Astrocyte (in vitro differentiated cells and primary cell): ENCODE results near the gene PITX1. TPM values are rescaled to one million over a fixed set of nuclear protein-coding genes. Genes with fewer than 3 reads are reported as not detected.

Experiments
- DNase-seq: peaks from one replicate; pipeline ENCODE4 v3.0.0-alpha.2; 2010; ENCODE audit warnings: low read depth
- FAIRE-seq: peaks from 2 replicates; lab custom pipeline; 2011; peaks lifted over from hg19 to GRCh38; lab: Jason Lieb, UNC
- H2AFZ ChIP-seq: 2 replicates; pipeline ENCODE4 v1.6.0; 2012; ENCODE audit warnings: low read depth, low read length, inconsistent platforms
- H3K27ac ChIP-seq: 2 replicates; pipeline ENCODE4 v1.5.1; 2011; ENCODE audit warnings: low read depth, low read length, inconsistent platforms
- H3K27me3 ChIP-seq: 2 replicates; pipeline ENCODE4 v1.6.0; 2011; ENCODE audit warnings: low read length, inconsistent platforms; ENCODE audit not compliant: insufficient read depth
- H3K36me3 ChIP-seq: 2 replicates; pipeline ENCODE4 v1.5.1; 2011; ENCODE audit warnings: low read length, inconsistent platforms; ENCODE audit not compliant: insufficient read depth
- H3K4me1 ChIP-seq: 2 replicates; pipeline ENCODE4 v1.5.1; 2011; ENCODE audit warnings: low read length, inconsistent platforms; ENCODE audit not compliant: insufficient read depth
- H3K4me2 ChIP-seq: 2 replicates; pipeline ENCODE4 v1.6.0; 2012; ENCODE audit warnings: low read length, inconsistent platforms
- H3K4me3 ChIP-seq: 2 replicates; pipeline ENCODE4 v1.5.1; 2011; ENCODE audit warnings: low read depth, mild to moderate bottlenecking, low read length, inconsistent platforms; ENCODE audit not compliant: insufficient read depth
- H3K79me2 ChIP-seq: 2 replicates; pipeline ENCODE4 v1.6.0; 2012; ENCODE audit warnings: mild to moderate bottlenecking, low read length, inconsistent platforms; ENCODE audit not compliant: insufficient read depth
- H3K9ac ChIP-seq: 2 replicates; pipeline ENCODE4 v1.6.0; 2012; ENCODE audit warnings: mild to moderate bottlenecking, low read length, inconsistent platforms
- H3K9me3 ChIP-seq: 2 replicates; pipeline ENCODE4 v1.5.1; 2012; ENCODE audit warnings: low read depth, mild to moderate bottlenecking, low read length, inconsistent platforms; ENCODE audit not compliant: insufficient read depth
- H4K20me1 ChIP-seq: 2 replicates; pipeline ENCODE4 v1.6.0; 2012; ENCODE audit warnings: low read length, inconsistent platforms; ENCODE audit not compliant: insufficient read depth
- H3K27ac Mint-ChIP-seq: one replicate; pipeline ENCODE4 v1.8.0; 2021; ENCODE audit warnings: mild to moderate bottlenecking, mixed read lengths; ENCODE audit not compliant: unreplicated experiment
- H3K27me3 Mint-ChIP-seq: one replicate; pipeline ENCODE4 v1.8.0; 2021; ENCODE audit warnings: low read depth, mixed read lengths; ENCODE audit not compliant: unreplicated experiment
- H3K36me3 Mint-ChIP-seq: one replicate; pipeline ENCODE4 v1.8.0; 2021; ENCODE audit warnings: low read depth, mixed read lengths; ENCODE audit not compliant: unreplicated experiment
- H3K4me1 Mint-ChIP-seq: one replicate; pipeline ENCODE4 v1.8.0; 2021; ENCODE audit warnings: low read depth, mixed read lengths; ENCODE audit not compliant: unreplicated experiment
- H3K4me3 Mint-ChIP-seq: one replicate; pipeline ENCODE4 v1.8.0; 2021; ENCODE audit warnings: mild to moderate bottlenecking, moderate library complexity, mixed read lengths; ENCODE audit not compliant: unreplicated experiment
- H3K9me3 Mint-ChIP-seq: one replicate; pipeline ENCODE4 v1.8.0; 2021; ENCODE audit warnings: mild to moderate bottlenecking, mixed read lengths; ENCODE audit not compliant: unreplicated experiment
- CTCF ChIP-seq: IDR thresholded peaks from 2 replicates; pipeline ENCODE4 v1.5.1; 2011; ENCODE audit warnings: low read depth, mild to moderate bottlenecking, inconsistent platforms, low read length, moderate library complexity; ENCODE audit not compliant: insufficient read depth
- EZH2 ChIP-seq: IDR thresholded peaks from 2 replicates; pipeline ENCODE4 v1.6.1; 2012; ENCODE audit warnings: mild to moderate bottlenecking, low read length, inconsistent platforms; ENCODE audit not compliant: insufficient read depth
- total RNA-seq: library from RNA; stranded (reverse); gene quantifications from 2 replicates; pipeline ENCODE4 v1.2.1, GENCODE V29; 2021

Gene PITX1
- total RNA-seq, 1 donor from 2014 or later = 0.52 TPM

- no peaks in the 10 kb centered on the region for H3K9me3 ChIP-seq
- no peaks in the 10 kb centered on the region for H4K20me1 ChIP-seq
- H2AFZ ChIP-seq = no peak overlapping the region
- Mint-ChIP-seq H3K27me3 (peaks cover 72% of the 10 kb centered on the region), H3K36me3 (peaks cover 3% of the 10 kb centered on the region), H3K9me3 (peaks cover 6% of the 10 kb centered on the region), H3K4me1 (no peaks in the 10 kb centered on the region), H3K27ac (no peak overlapping the region), H3K4me3 (no peak overlapping the region)
- H3K4me3 ChIP-seq = no peak overlapping the region
- no peak for TF ChIP-seq EZH2
- TF ChIP-seq CTCF = no peak
- DNase-seq (no peak), FAIRE-seq (no peak)
- H3K27ac ChIP-seq = no peak overlapping the region
- no peak overlapping the region for H3K4me2 ChIP-seq
- no peak overlapping the region for H3K9ac ChIP-seq
- no peaks in the 10 kb centered on the region for H3K4me1 ChIP-seq
- no peaks in the 10 kb centered on the region for H3K79me2 ChIP-seq
- H3K27me3 ChIP-seq = peaks cover 5% of the 10 kb centered on the region
- no peaks in the 10 kb centered on the region for H3K36me3 ChIP-seq
Observed at GRCh38 chr5:135010502-135011354, 23.3 kb downstream of the PITX1 start.

DNA sequence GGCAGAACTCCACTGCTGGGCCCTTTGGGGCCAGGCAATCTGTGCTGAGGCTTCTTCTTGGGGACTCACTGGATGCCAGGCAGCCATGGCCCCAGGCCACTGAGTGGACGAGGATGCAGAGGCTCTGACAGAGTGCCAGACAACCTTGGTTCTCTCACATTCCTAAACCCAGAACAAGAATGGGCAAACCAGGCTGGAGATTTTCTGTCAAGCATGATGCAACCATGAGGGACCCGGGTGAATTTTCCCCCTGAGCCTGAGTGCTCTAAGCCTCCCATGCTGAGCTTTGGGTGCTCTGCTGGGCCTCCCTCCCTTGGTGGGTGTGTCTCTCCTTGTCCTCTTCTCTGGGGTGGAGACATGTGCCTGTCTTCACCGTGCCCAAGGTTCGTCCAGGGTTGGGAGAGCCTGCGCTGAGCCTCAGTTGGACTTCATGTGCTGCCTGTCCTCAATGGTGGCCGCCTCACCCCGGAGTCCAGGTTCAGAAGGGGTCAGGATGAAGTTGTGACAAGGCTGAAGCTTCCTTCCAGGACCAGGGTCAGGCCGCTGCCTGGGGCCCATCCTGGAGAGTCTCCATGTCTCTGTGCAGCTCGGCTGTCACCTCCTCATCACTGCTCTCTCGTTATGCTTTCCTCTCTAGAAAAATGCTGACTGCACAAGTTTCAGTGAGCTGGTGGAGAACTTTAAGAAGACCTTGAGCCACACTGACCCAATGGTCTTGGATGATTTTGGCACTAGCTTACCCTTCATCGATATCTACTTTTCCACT, 24.1 kb downstream of the PITX1 start:
- no peak for DNase-seq
- H3K36me3 Mint-ChIP-seq = peaks cover 1% of the 10 kb centered on the region
- Histone ChIP-seq H3K4me3 (no peak overlapping the region), H3K27ac (no peak overlapping the region), H3K79me2 (no peaks in the 10 kb centered on the region), H3K9ac (no peak overlapping the region), H3K27me3 (no peaks in the 10 kb centered on the region), H3K4me2 (no peak overlapping the region), H2AFZ (no peak overlapping the region), H3K9me3 (no peaks in the 10 kb centered on the region), H3K4me1 (no peaks in the 10 kb centered on the region), H3K36me3 (no peaks in the 10 kb centered on the region), H4K20me1 (no peaks in the 10 kb centered on the region)
- no peaks in the 10 kb centered on the region for H3K4me1 Mint-ChIP-seq
- H3K9me3 Mint-ChIP-seq = peaks cover 6% of the 10 kb centered on the region
- H3K27ac Mint-ChIP-seq = no peak overlapping the region
- FAIRE-seq = no peak
- no peak overlapping the region for H3K4me3 Mint-ChIP-seq
- peaks cover 69% of the 10 kb centered on the region for H3K27me3 Mint-ChIP-seq
- TF ChIP-seq EZH2 (no peak), CTCF (no peak)
